DOHH2 (cell line): ENCODE results near the gene SHC3.

ENCODE experiments used
- H3F3A ChIP-seq: fragments of 200-600 bp; sonication (generic), shearing (Covaris generic); 2 replicates; pipeline ENCODE4 v1.6.0; 2016; ENCODE audit warnings: antibody characterized with exemption, mild to moderate bottlenecking; ENCODE audit not compliant: control insufficient read depth, insufficient read depth
- H3K27ac ChIP-seq: fragments of 200-600 bp; sonication (generic); 2 replicates; pipeline ENCODE4 v1.5.1; 2014; ENCODE audit warnings: low read depth, mild to moderate bottlenecking, low read length, moderate library complexity
- H3K27me3 ChIP-seq: fragments of 200-600 bp; sonication (generic); 2 replicates; pipeline ENCODE4 v1.6.1; 2014; ENCODE audit warnings: mild to moderate bottlenecking, low read length, mixed read lengths; ENCODE audit not compliant: control insufficient read depth
- H3K36me3 ChIP-seq: fragments of 200-600 bp; sonication (generic); 2 replicates; pipeline ENCODE4 v1.6.1; 2014; ENCODE audit warnings: mild to moderate bottlenecking, low read length, moderate library complexity, mixed read lengths; ENCODE audit not compliant: control insufficient read depth
- H3K4me1 ChIP-seq: fragments of 200-600 bp; sonication (generic); 2 replicates; pipeline ENCODE4 v1.6.1; 2014; ENCODE audit warnings: mild to moderate bottlenecking, low read length, mixed read lengths; ENCODE audit not compliant: control insufficient read depth
- H3K4me2 ChIP-seq: fragments of 200-600 bp; sonication (generic); 2 replicates; pipeline ENCODE4 v1.6.0; 2014; ENCODE audit warnings: mild to moderate bottlenecking, low read length, moderate library complexity
- H3K4me3 ChIP-seq: fragments of 200-600 bp; sonication (generic); 2 replicates; pipeline ENCODE4 v1.5.1; 2014; ENCODE audit warnings: mild to moderate bottlenecking, low read length, mixed read lengths
- H3K79me2 ChIP-seq: fragments of 200-600 bp; sonication (generic); 2 replicates; pipeline ENCODE4 v1.6.1; 2014; ENCODE audit warnings: mild to moderate bottlenecking, low read length, mixed read lengths; ENCODE audit not compliant: control insufficient read depth
- H3K9me2 ChIP-seq: fragments of 200-600 bp; sonication (generic); replicated peaks from 2 replicates; pipeline ENCODE4 v1.6.1; 2014; ENCODE audit warnings: mild to moderate bottlenecking, low read length, mixed read lengths; ENCODE audit not compliant: control insufficient read depth
- H3K9me3 ChIP-seq: fragments of 200-600 bp; sonication (generic); 2 replicates; pipeline ENCODE4 v1.6.1; 2014; ENCODE audit warnings: antibody characterized with exemption, low read length, mixed read lengths; ENCODE audit not compliant: control insufficient read depth, insufficient read depth
- H4K20me1 ChIP-seq: fragments of 200-600 bp; sonication (generic); 2 replicates; pipeline ENCODE4 v1.6.0; 2014; ENCODE audit warnings: low read depth, mild to moderate bottlenecking, antibody characterized with exemption, low read length, moderate library complexity; ENCODE audit not compliant: control insufficient read depth, insufficient read depth
- CTCF ChIP-seq: fragments of 200-600 bp; sonication (generic); IDR thresholded peaks from one replicate; pipeline ENCODE4 v1.5.1; 2014; ENCODE audit warnings: antibody characterized with exemption, mild to moderate bottlenecking, low read depth, low read length; ENCODE audit not compliant: poor library complexity, severe bottlenecking
- EZH2phosphoT487 ChIP-seq: fragments of 200-600 bp; sonication (generic); IDR thresholded peaks from 2 replicates; pipeline ENCODE4 v1.6.1; 2017; ENCODE audit warnings: borderline replicate concordance, mild to moderate bottlenecking, antibody characterized with exemption, low read length, moderate library complexity, mixed read lengths

SHC3 gene

GRCh38 chr9:88990041-88990728 is 188.4 kb downstream of the SHC3 start:
- H3K9me2 ChIP-seq = no peaks in the 10 kb centered on the region
- H3K4me3 ChIP-seq = no peak overlapping the region
- H3K4me1 ChIP-seq = no peaks in the 10 kb centered on the region
- no peaks in the 10 kb centered on the region for H3K27me3 ChIP-seq
- H3K9me3 ChIP-seq = no peaks in the 10 kb centered on the region
- H3K27ac ChIP-seq = no peak overlapping the region
- H3K79me2 ChIP-seq = no peaks in the 10 kb centered on the region
- H3K4me2 ChIP-seq = no peak overlapping the region
- no peaks in the 10 kb centered on the region for H3F3A ChIP-seq
- H3K36me3 ChIP-seq = no peaks in the 10 kb centered on the region
- H4K20me1 ChIP-seq = no peaks in the 10 kb centered on the region
- TF ChIP-seq CTCF = no peak
- no peak for TF ChIP-seq EZH2phosphoT487

- Histone ChIP-seq H3K4me3 (no peak overlapping the region), H3K27ac (no peak overlapping the region), H3K9me3 (no peaks in the 10 kb centered on the region), H3K79me2 (no peaks in the 10 kb centered on the region), H4K20me1 (no peaks in the 10 kb centered on the region), H3K4me1 (no peaks in the 10 kb centered on the region), H3K36me3 (no peaks in the 10 kb centered on the region), H3K9me2 (no peaks in the 10 kb centered on the region), H3K4me2 (no peak overlapping the region), H3F3A (no peaks in the 10 kb centered on the region), H3K27me3 (no peaks in the 10 kb centered on the region)
- TF ChIP-seq EZH2phosphoT487 (no peak), CTCF (no peak)
Measured at GRCh38 chr9:88988796-88989641, 189.6 kb downstream of the SHC3 start.

GRCh38 chr9:88987661-88988060 is 191.0 kb downstream of the SHC3 start:
- no peak overlapping the region for H3K4me3 ChIP-seq
- H3K79me2 ChIP-seq = no peaks in the 10 kb centered on the region
- no peaks in the 10 kb centered on the region for H4K20me1 ChIP-seq
- no peaks in the 10 kb centered on the region for H3K27me3 ChIP-seq
- no peaks in the 10 kb centered on the region for H3F3A ChIP-seq
- H3K36me3 ChIP-seq = no peaks in the 10 kb centered on the region
- H3K4me1 ChIP-seq = no peaks in the 10 kb centered on the region
- H3K27ac ChIP-seq = no peak overlapping the region
- no peak overlapping the region for H3K4me2 ChIP-seq
- no peaks in the 10 kb centered on the region for H3K9me2 ChIP-seq
- no peak for TF ChIP-seq EZH2phosphoT487
- TF ChIP-seq CTCF = no peak
- H3K9me3 ChIP-seq = no peaks in the 10 kb centered on the region
